ENCODE data around the gene PDCD1. TPM values are rescaled to one million over a fixed set of nuclear protein-coding genes. Genes with fewer than 3 reads are reported as not detected.
"Not testable (repeated sequence)": the region's sequence is repeated elsewhere in the genome, so short reads cannot be mapped to it uniquely, and the experiment has no call there.

The PDCD1 gene
- total RNA-seq, 4 donors from 2014 or later, result 0.37 to 4.8 (median 0.68) TPM

DNA sequence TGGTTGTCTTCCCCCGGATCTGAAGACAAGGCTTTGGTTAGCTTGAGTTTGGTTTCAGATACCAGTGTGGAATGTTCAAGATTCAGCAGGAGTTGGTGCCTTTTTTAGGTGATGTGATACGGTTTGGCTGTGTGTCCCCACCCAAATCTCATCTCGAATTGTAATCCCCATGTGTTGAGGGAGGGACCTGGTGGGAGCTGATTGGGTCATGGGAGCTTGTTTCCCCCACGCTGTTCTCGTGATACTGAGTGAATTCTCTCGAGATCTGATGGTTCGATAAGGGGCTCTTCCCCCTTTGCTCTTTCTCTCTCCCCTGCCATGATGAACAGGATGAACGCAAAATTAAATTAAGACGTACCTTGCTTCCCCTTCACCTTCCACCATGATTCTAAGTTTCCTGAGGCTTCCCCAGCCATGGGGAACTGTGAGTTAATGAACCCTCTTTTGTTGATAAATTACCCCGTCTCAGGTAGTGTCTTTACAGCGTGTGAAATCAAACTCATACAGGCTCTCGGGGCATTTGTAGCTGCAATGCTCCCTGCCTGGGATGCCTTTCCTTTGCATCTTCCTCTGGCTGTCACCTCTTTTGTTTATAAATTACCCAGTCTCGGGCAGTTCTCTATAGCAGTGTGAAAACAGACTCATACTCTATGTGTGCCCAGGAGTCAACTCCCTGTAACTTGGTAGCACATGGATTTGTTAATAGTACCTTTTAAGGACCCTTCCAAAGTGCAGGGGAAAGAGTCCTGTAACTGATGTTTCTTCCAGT is 21.3 kb downstream of the PDCD1 start:
- TF ChIP-seq, protein P1, sequence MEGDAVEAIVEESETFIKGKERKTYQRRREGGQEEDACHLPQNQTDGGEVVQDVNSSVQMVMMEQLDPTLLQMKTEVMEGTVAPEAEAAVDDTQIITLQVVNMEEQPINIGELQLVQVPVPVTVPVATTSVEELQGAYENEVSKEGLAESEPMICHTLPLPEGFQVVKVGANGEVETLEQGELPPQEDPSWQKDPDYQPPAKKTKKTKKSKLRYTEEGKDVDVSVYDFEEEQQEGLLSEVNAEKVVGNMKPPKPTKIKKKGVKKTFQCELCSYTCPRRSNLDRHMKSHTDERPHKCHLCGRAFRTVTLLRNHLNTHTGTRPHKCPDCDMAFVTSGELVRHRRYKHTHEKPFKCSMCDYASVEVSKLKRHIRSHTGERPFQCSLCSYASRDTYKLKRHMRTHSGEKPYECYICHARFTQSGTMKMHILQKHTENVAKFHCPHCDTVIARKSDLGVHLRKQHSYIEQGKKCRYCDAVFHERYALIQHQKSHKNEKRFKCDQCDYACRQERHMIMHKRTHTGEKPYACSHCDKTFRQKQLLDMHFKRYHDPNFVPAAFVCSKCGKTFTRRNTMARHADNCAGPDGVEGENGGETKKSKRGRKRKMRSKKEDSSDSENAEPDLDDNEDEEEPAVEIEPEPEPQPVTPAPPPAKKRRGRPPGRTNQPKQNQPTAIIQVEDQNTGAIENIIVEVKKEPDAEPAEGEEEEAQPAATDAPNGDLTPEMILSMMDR (IDR thresholded peaks at IDR 0.05), result no peak
- no peak for ATAC-seq (ENCODE audit: low FRiP score)
- DNase-seq (ENCODE audit: low spot score), result no peak

DNA sequence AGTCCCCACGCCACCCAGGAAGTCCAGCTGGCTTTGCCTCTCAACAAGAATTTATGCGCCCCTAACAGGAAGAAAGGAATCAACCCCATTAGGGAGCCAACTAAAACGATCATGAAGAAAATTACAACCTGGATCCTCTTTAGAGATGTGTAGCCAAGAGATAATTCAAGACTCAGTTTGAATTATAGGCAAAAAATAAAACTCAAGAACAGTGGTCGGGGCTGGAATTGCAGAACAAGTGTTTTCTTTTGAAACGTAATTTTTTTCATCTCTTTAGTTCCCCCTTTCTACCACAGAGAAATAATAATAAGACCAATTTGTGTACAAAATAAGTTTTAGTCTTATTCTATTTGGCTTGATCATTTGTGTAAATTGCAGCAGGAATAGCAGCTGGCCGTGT is 22.4 kb downstream of the PDCD1 start:
- DNase-seq (ENCODE audit: low spot score) (no peak), ATAC-seq (ENCODE audit: low FRiP score) (no peak)
- TF ChIP-seq, protein P1 (IDR thresholded peaks at IDR 0.05), result no peak

DNA sequence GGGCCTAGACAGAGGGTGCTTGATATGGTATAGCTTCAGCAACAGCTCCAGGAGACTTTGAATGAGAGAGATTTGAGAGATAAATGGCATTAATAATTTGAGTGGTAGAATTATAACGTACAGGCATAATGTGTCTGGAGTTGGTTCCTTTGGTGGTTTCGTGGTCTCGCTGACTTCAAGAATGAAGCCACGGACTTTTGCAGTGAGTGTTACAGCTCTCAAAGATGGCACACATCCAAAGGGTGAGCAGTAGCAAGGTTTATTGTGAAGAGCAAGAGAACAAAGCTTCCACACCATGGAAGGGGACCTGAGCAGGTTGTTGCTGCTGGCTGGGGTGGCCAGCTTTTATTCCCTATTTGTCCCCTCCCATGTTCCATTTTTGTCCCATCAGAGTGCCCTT is 23.1 kb downstream of the PDCD1 start:
- no peak for DNase-seq (ENCODE audit: low spot score)
- ATAC-seq (ENCODE audit: low FRiP score), result no peak
- TF ChIP-seq, protein P1 (IDR thresholded peaks at IDR 0.05), result no peak

DNA sequence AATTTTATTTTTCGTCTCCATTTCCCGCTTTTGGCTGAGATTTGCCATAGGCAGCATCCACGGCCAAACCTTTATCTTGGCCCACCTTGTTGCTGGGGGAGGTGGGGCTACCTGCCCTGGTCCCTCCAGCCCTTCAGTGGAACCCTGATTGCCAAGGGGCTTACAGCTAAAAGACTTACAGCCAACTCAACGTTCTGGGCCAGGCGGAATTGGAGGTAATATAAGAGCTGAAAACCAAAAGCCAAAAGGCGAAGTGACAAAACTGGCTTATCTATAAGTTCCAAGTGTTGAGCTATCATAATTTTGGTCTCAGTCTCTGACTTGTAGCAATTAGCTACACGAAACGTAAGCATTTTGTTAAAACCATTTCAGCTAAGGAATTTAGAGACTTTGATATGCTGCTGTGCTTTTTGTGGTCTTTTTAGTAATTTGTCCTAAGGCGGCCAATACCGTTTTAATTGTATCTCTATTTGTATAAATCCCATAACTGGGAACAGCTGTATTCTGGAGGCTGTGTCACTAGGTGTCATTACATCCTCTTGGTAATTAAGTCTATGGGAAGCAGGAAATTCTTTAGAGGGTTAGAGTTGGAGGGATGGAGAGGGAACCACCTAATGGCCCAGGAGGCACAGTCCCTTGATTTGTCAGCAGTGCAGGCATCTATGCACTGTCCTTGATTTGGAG is 24.0 kb downstream of the PDCD1 start:
- TF ChIP-seq, protein P1 (IDR thresholded peaks at IDR 0.05), result no peak
- DNase-seq (ENCODE audit: low spot score) (no peak), ATAC-seq (ENCODE audit: low FRiP score) (no peak)

DNA sequence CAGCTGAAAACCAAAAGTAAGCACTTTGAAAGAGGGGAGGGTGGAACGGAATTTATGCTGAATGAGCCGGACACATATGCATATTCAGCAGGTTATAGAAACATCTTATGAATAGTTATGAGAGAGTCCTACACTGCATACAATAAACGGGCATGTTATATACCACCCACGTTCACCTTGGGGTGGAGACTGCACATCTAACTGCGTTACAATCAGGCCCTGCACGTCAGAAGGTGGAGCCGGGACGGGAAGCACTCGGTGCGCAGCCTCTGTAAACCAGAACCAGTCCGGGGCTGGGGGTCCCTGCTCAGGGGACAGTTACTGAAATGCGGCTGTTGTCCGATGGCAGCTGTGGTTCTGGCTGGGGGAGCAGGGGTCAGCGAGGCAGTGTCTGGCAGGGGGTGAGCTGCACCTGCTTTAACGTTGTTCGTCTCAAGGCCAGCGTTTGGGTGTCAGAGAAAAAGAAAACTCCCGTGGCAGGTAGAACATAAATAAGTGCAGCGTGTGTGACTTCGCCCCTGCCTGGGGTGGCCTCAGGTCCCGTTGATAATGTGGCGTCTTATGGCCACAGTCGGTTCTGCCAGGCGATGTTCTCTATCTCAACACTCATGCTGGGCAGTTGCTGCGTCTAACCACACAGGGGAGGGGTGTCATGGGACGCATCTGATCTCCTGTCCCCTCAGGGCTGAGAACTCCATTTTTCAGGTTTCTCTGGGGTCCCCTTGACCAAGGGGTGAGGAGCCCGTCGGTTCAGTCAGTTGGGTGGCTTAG is 24.8 kb downstream of the PDCD1 start:
- not testable (repeated sequence) for DNase-seq (ENCODE audit: low spot score); ATAC-seq (ENCODE audit: low FRiP score)

DNA sequence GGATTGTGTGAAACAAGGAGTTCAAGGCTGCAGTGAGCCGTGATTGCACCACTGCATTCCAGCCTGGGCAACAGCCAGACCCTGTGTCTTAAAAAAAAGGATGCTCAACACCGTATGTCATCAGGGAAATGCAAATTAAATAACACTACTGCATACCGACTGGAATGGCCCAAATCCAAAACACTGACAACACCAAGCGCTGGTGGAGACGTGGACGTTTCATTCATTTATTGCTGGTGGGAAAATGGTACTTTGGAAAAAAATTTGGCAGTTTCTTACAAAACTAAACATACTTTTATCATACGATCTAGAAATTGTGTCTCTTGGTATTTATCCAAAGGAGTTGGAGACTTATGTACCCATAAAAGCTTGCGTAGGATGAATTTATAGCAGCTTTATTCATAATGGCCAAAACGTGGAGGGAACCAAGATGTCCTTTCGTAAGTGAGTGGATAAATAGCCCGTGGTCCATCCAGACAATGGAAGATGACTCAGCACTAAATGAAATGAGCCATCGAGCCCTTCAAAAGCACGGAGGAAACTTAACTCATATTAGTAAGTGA is 25.5 kb downstream of the PDCD1 start:
- TF ChIP-seq, protein P1 (IDR thresholded peaks at IDR 0.05), result no peak
- ATAC-seq (ENCODE audit: low FRiP score) (no peak), DNase-seq (ENCODE audit: low spot score) (no peak)

DNA sequence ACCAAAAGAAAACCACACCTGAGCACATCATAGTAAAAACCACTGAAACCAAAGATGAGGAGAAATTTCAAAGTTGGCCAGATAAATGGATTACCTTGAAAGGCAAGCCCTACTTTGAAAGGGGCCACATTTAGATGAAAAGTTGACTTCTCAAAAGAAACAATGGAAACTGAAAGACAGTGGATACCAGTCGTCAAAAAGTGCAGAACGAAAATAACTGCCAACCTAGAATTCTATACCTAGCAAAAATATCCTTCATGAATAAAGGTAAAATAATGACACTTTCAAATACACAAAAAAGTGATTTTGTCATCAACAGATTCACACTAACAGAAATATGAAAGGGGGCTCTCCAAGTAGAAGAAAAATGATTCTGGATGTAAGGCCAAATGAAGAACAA is 31.3 kb downstream of the PDCD1 start:
- ATAC-seq (ENCODE audit: low FRiP score) (no peak), DNase-seq (ENCODE audit: low spot score) (no peak)
- TF ChIP-seq, protein P1 (IDR thresholded peaks at IDR 0.05), result no peak

DNA sequence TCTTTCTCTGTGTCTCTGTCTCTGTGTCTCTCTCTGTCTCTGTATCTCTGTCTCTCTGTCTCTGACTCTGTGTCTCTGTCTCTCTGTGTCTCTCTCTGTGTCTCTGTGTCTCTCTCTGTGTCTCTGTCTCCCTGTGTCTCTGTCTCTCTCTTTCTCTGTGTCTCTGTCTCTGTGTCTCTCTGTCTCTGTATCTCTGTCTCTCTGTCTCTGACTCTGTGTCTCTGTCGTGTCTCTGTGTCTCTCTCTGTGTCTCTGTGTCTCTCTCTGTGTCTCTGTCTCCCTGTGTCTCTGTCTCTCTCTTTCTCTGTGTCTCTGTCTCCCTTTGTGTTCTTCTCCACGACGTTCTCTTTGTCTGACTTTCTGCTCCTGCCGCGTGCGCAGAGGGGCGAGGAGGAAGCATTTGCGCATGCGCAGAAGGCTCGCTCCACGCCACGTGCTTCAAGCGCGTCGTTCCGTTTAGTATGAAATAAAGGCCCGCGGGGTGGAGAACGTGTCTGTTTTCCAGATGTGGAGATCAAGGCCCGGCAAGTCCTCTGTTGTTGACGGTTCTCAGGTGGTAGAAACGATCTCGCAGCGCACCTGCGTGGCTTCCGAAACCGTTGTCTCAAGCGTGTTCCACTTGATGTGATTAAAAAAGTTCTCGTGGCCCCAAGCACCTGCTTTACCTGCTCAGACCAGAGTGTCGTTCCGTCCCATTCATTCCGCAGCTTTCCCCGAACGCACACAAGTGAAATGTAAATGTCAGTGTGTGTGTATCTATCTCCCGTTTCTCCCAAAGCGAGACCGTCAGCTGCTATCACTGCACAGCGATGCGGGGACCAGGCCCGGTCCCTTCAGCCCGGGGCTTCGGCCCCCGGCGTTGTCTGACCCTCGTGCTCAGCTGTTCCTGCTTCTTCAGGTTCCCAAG is 34.9 kb downstream of the PDCD1 start:
- DNase-seq (ENCODE audit: low spot score); ATAC-seq (ENCODE audit: low FRiP score): not testable (repeated sequence)

Data from omental fat pad (tissue), 4 donors.